HCT116 (cell line): ENCODE results near the gene TRPV5.

Experiments used
- CEBPB ChIP-seq: IDR thresholded peaks from 2 replicates; pipeline ENCODE4 v1.6.1; 2012; ENCODE audit warnings: low read depth
- CTCF ChIP-seq, 3 experiments: fragments of 200-600 bp in 1 of 3; sonication (generic) in 1 of 3; IDR thresholded peaks in 2 of 3; conservative IDR thresholded peaks in 1 of 3; 2 replicates each; pipeline ENCODE4 v1.5.1; 2012 to 2017; ENCODE audit warnings: low read depth in 2 of 3, low read length in 2 of 3, antibody characterized with exemption in 1 of 3, borderline replicate concordance in 1 of 3, control low read depth in 1 of 3, mild to moderate bottlenecking in 1 of 3, mixed read lengths in 1 of 3, mixed run types in 1 of 3, moderate library complexity in 1 of 3; ENCODE audit not compliant: insufficient read depth in 1 of 3
- EZH2phosphoT487 ChIP-seq: fragments of 200-600 bp; IDR thresholded peaks from 2 replicates; pipeline ENCODE4 v1.6.1; 2018; ENCODE audit warnings: antibody characterized with exemption, borderline replicate concordance

GRCh38 chr7:142870147-142870559 is 63.4 kb downstream of the TRPV5 start:
- TF ChIP-seq CEBPB (no peak), EZH2phosphoT487 (no peak), CTCF (IDR thresholded peaks at IDR 0.05 in 2 of 3, conservative IDR thresholded peaks at IDR 0.05 in 1 of 3; ENCODE audit: borderline replicate concordance in 1 of 3, insufficient read depth in 1 of 3, low read depth in 2 of 3, low read length in 2 of 3) (no peak)
